ENCODE results near the gene GRM4.

Gene GRM4

DNA sequence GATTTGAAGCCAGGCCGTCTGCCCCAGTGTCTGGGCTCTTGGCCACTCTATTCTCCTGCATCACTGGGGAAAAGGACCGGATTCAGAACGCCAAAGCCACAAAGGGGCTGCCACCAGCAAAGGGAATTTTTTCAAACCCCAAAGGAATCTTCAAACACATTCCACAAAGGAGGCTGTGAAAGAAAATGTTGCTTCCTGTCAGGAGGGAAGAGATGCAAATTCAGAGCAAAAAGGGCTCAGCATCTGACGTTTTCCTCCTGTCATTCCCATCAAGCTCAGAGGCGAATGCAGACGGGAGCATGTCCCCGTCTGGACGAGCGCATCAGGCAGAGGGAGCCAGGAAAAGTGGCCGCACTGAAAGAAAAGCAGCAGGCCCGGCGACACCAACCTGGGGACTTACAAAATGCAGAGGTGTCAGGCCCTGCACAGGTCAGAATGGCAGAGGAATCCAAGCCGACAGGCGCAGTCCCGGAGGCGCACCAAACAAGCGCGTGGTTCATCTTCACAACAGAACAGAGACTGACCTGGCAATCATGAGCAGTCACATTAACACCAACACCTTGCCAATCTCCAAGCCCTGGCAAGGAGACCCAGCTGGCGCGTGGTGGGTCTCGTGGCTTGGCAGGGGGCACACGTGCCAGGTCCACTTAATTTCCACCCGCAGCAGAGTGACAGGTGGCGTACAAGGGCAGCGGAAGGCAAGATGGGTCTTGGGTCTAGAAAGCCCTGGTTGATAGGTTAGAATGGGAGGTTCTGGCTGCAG lies 62.8 kb downstream of the GRM4 start:
- DNase-seq, result no peak

DNA sequence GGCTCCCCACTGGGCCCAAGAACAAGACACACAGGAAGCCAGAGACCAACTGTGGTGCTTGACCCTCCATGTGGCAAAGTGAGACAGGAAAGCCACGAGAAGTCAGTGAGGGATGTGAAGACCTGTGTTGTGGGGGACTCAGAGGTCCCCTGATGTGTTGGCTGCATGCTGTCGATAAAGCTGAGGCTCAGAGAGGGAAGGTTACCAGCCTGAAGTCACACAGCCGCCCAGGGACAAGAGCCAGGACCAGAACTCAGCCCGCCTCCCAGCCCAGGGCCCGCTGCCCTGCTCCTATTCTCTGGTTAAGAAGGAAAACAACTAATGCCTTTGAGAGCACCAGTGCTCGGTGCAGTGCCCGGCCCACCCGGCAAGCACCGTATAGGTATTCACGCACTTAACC lies 63.5 kb downstream of the GRM4 start:
- no peak for DNase-seq

DNA sequence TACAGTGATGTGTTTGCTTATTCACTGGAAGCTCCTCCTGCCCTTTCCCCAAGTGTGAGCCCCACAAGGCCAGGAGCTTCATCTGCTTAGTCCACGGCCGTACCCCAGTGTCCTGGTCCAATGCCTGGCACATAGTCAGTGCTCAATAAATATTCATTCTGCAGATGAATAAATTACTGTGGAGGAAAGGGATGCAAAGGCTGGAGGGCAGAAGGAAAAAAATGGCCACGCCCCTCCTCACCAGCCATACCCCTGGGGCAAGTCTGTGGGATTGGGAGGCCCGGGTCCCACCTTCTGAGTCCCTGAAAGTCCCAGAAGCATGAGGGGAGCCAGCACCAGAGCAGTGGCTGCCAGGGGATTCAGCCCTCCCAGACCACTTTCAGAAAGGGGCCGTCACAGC lies 65.5 kb downstream of the GRM4 start:
- no peak for DNase-seq

DNA sequence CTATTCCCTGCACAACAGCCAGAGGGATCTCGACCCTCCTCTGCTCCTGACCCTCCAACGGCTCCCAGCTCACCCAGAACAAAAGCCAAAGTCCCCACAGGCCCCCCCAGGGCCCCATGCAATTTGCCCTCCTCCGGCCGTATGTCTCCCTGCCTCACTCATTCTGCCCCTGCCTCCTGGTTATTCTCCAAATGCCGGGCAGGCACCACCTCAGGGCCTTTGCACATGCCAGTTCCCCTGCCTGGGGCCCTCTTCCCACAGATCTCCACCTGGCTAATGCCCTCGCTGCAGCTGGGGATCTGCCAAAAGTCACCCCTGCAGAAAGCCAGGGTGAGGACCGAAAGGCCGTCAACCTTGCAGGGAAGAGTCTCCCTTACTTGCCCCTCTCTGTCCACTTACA lies 66.0 kb downstream of the GRM4 start:
- no peak for DNase-seq

DNA sequence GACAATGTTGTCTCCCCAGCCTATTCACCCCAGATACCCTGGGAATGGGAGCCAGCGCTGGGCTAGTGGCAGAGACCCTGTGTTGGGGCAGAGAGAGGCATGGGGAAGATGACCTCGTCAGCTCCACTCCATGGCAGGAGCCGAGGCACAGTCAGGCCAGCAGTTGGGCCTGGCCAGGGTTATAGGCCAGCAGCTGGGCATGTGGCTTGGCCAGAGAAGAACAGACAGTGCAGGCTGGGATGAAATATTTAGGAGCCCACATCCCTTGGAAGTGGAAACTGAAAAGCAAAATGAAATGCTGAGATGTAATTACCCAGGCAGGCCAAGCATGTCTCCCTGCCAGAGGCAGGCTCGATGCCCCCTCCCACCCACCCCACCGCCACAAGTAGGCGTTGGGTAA lies 70.0 kb downstream of the GRM4 start:
- no peak for DNase-seq

DNA sequence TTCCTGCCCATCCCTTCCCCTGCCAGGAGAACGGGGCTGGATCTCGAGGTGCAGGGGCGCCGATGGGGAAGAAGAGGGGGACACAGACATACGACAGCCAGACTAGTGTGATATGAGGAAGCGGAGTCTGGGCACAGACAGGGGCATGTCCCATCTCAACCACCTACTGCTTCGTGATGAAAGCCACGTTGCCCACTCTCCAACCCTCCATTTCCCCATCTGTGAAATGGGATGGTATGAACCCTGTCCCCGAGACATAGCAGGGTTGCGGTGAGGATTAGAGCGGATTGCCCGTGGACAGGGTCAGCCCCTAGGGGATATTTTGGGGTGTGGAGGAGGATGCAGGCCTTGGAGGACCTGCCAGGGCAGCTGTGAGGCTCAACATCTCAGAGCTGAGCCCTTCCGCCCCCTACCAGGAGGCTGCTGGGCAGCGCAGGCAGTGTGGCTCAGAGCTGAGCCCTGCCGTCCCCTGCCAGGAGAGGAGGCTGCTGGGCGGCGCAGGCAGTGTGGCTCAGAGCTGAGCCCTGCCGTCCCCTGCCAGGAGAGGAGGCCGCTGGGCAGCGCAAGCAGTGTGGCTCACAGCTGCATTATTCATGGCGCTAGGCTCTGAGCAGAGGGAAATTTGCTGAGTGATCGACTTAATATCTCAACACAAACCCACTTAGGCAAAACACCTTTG lies 71.7 kb downstream of the GRM4 start:
- DNase-seq, result no peak

DNA sequence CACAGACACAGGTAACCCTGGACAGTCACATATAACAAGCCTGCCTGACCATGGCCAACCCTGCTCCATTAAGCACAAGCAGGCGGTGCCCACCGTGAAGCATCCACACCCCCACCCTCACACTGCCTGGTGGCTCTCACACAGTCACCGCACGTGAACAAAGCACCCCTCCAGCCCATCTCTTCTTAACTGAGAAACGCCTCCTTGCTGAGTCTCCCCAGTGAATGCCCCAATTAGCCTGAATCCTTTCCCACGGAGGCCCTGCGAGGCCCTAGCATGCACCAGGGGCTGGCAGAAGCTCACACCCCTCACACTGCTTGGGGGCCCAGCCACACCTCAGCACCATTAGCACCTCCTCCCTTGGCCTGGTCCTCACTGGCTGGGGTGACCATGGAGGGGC lies 72.3 kb downstream of the GRM4 start:
- DNase-seq, result no peak

DNA sequence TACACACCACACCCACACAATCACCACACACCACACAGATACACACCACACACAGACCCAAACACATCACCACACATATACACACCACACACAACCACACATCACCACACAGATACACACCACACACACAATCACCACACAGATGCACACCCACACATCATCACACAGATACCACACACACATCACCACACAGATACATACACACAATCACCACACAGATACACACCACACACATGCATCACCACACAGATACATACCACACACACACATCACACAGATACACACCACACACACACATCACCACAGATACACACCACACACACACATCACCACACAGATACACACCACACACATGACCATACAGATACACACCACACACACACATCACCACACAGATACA lies 73.2 kb downstream of the GRM4 start:
- DNase-seq, result no peak

DNA sequence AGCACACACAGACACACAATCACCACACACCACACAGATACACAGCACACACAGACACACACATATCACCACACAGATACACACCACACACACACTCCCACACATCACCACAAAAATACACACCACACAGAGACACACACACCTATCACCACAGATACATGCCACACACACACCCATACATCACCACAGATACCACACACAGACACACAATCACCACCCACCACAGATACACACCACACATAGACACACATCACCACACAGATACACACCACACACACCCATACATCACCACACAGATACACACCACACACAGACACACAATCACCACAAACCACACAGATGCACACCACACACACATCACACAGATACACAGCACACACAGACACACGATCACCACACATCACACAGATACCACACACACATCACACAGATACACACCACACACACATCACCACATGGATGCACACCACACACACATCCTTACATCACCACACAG lies 74.0 kb downstream of the GRM4 start:
- no peak for DNase-seq

DNA sequence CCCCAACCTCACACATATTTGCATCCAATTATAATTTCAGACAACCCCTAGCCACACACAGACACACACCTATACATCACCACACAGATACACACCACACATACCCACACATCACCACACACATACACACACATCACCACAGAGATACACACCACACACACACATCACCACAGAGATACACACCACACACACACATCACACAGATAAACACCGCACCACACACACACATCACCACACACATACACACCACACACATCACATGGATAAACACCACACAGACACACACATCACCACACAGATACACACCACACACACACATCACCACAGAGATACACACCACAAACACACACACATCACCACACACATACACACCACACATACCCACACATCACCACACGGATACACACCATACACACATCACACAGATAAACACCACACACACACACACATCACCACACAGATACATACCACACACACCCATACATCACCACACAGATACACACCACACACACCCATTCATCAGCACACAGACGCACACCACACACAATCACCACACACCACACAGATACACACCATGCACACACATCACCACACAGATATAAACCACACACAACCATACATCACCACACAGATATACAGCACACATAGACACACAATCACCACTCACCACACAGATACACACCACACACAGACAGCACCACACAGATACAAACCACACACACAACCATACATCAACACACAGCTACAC lies 74.6 kb downstream of the GRM4 start:
- no peak for DNase-seq

DNA sequence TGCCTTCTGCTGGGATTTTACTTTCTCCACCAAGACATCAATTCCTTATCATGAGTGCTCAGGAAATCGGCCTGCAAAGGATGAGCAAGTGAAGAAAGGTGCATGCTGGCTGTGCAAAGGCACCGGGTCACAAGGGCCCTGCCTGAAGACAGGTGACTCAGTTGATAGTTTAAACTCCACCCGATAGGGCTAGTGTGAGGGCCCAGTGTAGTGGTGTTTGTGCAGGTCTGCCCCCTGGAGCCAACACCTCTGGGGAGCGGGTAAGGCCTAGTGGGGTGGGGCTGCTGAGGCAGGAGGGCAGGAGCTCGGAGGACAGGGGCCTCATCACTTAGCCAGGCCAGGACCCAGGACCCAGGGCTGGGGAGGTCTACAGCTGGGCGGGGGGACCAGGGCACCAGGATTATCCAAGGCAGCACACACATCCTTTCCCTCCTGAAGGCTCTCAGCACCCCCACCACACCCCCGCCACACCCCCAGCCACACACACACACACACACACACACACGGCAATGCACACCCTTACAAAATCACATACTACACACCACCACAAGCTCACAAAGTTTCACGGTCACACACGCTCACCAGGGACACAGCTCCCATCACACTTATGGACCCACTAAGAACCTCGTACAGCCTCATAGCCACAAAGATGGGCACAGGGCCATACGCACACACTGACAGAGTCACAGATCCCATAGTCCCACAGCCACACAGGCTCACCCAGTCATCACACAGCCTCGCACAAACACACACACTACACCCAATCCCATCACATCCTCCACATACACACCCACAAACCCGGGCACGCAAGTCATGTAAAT lies 75.4 kb downstream of the GRM4 start:
- no peak for DNase-seq

DNA sequence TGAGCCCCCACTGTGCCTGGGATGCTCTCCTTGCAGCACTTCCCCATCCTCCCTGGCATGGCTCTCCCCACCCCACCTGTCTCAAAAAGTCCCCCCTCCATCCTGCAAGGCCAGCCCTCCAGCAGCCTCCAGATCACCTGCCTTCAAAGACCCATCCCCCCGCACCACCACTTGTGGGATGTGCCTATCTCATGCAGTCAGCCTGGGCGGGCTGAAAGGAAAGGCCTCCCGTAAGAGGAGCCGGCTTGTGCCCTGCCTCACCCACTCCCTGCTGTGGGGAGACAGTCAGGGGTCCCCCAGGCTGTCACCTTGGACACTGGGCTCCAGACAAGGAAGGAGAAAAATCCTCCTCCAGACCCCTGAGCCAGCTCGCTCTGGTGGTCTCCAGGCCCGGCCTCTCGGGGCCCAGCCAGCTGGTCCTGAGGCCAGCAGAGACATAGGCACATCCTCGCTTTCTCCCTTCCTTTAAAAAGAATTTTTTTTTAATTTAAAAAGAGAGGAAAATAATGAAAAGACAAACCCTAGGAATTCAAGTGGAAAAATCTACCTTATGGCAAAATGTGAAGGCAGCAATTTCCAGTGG lies 77.3 kb downstream of the GRM4 start:
- DNase-seq, result no peak

DNA sequence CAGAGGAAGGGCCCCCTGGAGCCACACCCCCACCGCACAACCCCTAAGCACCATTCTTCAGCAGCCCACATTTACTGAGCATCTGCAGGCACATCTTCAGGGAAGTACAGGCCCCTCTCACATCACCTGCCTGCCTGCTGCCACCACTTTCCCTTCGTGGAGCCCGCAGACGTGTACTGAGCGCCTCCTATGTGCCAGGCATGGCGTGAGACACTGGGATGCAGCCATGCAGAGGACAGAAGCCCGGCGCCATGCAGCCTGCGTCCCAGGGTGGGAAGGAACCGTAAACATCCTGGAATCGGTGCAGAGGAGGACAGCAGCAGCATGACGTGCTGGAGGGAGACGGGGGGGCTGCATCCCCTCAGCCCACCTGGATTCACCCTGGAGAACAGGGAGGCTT lies 78.1 kb downstream of the GRM4 start:
- DNase-seq, result no peak

DNA sequence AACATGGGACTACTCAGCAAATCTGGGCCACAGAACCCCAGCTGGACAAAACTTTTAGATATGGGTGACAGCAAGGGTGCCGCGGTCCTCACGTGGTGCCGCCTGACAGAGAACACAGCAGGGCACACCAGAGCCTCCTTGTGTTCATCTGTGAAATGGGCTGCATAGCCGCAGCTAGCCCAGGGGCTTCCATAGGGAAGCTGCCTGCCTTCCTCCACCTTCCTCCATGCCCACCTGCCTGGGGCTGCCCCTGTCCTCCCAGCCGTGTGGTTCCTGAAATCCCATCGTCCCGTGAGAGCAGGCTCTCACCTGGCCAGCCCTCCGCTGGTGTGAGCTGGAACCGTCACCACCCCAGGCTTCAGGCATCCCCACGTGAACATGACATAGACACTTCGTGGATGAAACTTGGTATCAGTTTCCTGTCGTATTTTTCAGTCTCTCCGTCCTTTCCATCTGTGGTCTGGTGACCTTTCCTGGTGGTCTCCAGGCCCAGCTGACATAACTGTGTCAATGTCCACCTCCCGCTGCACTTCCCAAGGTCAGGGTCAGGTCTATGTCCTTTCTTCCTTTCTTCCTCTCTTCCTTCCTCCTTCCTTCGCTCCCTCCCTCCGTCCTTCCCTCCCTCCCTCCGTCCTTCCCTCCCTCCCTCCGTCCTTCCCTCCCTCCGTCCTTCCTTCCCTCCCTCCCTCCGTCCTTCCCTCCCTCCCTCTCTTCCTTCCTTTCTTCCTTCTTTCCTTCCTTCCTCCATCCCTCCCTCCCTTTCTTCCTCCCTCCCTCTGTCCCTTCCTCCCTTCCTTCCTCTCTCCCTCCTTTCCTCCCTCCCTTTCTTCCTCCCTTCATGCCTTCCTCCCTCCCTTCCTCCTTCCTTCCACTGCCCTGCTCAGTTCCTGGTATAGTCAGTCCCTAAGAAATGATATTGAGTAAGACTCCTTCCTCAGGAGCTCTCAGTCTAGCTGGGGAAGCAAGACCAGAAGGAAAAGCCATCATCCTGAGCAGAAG lies 78.8 kb downstream of the GRM4 start:
- no peak for DNase-seq

DNA sequence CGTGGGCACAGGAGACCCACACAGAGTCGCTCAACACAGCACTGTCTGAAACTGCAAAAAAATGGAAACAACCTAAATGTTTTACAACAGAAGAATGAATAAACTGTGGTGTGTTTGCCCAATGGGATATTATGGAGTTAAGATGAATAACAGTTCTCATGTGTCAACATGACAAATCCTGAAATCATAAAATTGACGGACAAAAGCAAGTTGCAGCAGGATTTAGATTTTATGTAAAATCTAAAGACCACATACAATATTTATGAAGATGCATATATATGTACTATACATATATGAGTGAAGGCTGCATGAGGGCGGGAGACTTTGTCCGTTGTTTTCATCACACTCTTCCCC lies 79.7 kb downstream of the GRM4 start:
- no peak for DNase-seq

DNA sequence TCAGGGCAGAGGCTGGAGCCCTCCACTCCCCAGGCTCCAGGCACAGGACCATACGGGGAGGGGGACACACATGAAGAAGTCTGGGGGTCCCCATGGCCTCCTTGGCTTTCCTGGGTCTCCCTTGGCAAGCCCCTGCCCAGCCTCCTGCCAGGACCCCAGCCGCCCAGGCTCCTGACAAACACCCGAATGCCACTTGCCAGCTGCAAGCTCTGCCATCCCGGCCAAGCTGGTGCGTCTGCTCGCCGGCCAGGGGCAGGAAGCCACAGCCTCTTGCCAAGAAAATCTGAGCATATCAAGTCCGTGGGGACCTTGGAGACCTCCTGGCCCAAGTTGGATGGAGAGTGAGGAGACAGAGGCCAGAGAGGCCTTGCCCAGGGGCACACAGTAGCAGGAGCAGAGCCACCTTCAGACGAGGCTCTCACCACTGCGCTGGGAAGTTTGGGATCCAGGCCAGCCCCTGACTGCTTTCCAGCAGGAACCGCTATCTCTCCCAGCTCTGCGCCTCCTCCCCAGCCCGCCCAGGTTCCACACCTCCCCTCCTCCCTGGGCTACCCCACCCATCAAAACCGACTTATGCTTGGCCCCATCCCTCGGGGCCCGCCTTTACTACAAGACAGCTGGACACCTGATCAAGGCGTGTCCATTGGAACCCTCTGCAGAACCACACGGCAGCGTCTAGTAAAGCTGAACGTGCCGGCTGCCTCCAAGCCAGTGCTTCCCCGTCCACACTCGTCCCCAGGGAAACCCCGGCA lies 80.2 kb downstream of the GRM4 start:
- DNase-seq, result peak; percentile 49

DNA sequence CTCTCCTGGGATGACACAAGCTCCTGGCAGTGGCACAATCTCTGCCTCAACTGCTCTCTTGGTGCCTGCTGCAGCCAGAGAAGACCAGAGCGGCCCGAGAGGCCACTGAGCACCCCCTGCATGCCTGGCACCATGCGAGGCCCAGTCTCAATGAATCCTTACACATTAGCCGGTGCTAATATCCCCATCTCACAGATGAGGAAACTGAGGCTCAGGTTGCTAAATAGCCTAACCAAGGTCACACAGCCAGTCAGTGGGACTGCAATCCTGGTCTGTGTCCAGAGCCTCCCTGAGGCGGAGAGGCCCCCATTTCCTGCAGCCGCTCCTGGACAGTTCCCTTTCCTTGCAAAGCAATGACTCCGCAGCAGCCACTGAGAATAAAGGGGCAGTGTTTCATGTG lies 81.2 kb downstream of the GRM4 start:
- no peak for DNase-seq

DNA sequence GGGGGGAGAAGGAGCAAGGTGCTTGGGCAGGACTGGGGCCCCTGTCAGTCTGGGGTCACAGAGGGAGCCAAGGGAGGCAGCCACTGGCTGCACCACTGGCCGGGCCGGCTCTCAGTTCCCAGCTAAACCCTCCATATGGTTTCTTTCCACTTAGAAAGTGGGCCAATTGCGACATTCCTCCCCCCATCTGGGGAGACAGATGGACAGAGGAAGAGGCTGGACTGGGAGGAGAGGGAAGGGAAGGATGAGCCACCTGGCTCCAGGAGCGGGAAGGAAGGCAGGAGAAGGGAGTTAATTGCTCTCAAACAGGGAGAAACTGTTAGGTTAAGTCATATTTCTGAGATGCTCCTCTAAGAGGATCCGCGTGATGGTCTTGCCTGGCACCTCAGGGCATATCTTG lies 82.2 kb downstream of the GRM4 start:
- DNase-seq, result no peak

DNA sequence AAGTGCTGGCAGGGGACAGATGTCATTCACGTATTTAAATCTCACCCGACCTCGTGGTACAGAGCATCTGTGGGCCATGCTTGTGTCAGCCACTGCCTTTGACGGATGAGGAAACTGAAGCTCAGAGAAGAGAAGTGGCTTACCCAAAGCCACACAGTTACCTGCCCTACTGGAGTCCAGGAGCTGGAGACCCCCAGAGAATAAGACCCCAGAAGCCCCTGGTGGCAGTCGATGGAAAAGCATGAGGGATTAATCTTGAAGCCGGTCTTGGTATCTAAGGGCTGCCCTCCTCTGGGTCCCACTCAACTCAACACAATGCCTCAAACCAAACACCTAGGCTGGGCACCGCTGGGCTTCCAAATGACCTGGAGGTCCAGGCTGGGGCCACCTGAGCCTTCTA lies 83.1 kb downstream of the GRM4 start:
- DNase-seq, result no peak

DNA sequence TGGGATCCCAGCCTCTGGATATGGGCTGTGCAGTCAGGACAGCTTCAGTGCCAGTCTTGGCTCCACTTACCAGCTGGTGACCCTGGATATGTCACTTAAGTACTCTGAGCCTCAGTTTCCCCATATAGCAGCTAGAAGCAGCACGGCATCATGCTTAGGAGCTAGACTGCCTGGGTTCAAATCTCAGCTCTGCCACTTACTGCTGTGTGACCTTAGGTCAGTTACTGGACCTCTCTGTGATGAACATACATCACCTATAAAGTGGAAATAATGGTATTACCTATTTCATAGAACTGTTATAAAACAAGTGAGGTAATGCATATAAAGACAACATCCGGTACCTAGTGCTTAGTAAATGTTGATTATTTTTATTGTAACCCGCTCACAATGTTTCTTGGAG lies 83.7 kb downstream of the GRM4 start:
- DNase-seq, result no peak

DNA sequence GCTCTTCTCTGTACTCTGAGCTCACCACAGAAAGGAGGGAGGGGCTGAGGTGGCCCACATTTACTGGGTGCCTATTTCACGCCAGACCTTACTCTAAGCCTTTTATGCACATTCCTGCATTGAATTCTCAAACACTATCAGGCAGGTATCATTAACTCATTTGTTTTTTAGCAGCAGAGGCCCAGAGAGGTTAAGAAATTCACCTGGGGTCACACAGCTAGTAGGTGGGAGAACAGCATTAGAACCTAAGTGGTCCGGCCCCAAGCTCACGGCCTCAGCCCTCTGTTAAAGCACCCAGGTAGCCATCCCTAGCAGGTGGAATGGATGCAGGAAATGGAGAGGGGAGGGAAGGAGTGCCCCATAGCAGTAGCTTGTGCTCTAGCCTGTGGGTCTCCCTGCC lies 84.5 kb downstream of the GRM4 start:
- DNase-seq, result no peak

Measured in NCI-H226 (cell line).